ENCODE measurements around the gene COL6A3.
A peak's percentile ranks its signal among the peaks of the same experiment; 100 is the strongest.

Gene COL6A3

DNA sequence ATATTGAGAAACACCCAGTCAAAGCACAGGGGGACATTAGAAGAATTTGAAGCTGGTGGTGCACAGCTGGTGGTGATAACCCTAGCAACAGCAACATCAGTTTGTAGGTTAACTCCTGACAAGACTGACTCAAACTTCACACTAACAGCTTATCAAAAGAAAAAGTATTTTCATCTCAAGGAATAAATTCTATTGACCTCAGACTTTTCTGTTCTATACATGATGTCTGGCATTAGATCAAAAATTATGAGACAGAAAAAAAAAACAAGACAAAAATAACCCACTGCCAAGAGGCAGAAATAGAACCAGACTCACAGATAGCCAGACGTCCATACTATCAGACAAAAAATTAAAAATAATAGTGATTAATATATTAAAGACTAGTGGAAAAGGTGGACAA is 126.1 kb downstream of the COL6A3 start:
- no peaks in the 10 kb centered on the region for H3K36me3 ChIP-seq (ENCODE audit: control insufficient read depth in 5 of 5, insufficient read depth in 5 of 5, low read length in 5 of 5)
- H3K27ac ChIP-seq (ENCODE audit: low read depth, low read length) = no peak overlapping the region
- no peak overlapping the region for H3K9ac ChIP-seq (ENCODE audit: low read length in 5 of 5)
- peaks cover 0 to 26% (median 20%) of the 10 kb centered on the region in 5 donors for H3K4me1 ChIP-seq (ENCODE audit: control insufficient read depth in 5 of 5, insufficient read depth in 5 of 5, low read length in 5 of 5)
- H3K4me3 ChIP-seq (ENCODE audit: low read depth in 1 of 5, low read length in 5 of 5) = no peak overlapping the region
- H3K9me3 ChIP-seq (ENCODE audit: control insufficient read depth in 5 of 5, low read length in 5 of 5) = peaks cover 0 to 4% (median 0%) of the 10 kb centered on the region in 5 donors
- no peaks in the 10 kb centered on the region for H3K27me3 ChIP-seq (ENCODE audit: control insufficient read depth in 5 of 5, insufficient read depth in 4 of 5, low read length in 5 of 5)

DNA sequence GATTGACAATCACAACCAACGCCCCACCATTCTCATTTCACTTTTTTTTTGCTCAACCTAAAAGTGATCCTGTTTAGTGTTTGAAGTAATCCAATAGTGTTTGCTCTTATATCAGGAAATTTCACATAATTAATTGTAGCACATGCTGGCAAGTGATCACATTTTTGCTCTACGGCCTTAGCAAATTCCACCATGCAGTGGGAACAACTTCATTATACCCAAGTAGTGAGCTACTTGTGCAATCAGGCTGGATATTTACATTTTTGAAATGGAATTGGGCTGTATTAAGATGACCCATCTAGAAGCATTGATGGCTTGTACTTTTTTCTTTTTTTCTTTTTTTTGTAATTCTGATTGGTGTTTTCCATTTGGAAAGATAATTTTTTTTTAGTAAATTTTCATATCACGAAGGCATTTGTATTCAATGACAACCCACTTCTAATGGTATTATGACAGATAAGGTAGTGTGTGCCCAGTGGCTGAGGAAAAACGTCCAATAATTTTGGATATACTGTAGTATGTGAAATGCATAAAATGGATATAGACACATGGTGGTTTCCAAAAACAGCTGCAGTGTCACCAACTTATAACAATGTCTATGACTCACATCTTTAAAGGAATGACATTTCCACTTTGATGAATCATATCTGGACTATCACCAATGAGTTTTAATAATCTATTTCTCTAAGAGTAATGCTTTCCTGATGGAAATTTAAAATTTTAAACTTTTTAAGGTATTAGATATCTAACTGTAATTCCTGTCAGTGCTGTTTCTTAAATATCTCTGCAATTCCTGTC is 130.6 kb downstream of the COL6A3 start:
- Histone ChIP-seq H3K4me3 (ENCODE audit: low read depth in 1 of 5, low read length in 5 of 5) (no peak overlapping the region), H3K36me3 (ENCODE audit: control insufficient read depth in 5 of 5, insufficient read depth in 5 of 5, low read length in 5 of 5) (no peaks in the 10 kb centered on the region), H3K27me3 (ENCODE audit: control insufficient read depth in 5 of 5, insufficient read depth in 4 of 5, low read length in 5 of 5) (no peaks in the 10 kb centered on the region), H3K27ac (ENCODE audit: low read depth, low read length) (no peak overlapping the region), H3K4me1 (ENCODE audit: control insufficient read depth in 5 of 5, insufficient read depth in 5 of 5, low read length in 5 of 5) (peaks cover 7 to 32% (median 26%) of the 10 kb centered on the region in 5 donors), H3K9me3 (ENCODE audit: control insufficient read depth in 5 of 5, low read length in 5 of 5) (no peaks in the 10 kb centered on the region), H3K9ac (ENCODE audit: low read length in 5 of 5) (no peak overlapping the region)

DNA sequence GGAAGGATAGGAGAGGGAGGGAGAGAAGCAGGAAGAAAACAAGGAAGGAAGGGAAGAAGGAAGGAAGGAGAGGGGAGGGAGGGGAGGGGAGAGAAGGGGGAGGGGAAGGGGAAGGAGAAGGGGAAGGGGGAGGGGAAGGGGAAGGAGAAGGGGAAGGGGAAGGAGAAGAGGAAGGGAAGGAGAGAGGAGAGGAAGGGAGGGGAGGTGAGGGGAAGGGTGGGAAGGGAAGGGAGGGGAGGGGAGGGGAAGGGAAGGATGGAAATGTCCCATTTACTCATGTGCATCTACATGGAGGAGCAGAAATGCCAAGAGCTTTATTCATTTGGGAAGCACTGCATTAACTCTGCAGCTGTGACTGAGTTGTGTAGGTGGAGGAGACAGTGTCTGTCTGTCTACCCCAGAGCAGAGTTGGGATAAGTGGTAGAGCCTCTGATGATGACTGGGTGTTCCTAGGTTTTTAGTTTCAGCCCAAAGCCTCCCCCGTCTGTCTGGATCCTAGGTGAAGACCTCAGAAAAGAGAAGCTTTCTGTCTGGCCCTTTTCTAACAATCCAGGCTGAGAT is 131.3 kb downstream of the COL6A3 start:
- Histone ChIP-seq H3K9me3 (ENCODE audit: control insufficient read depth in 5 of 5, low read length in 5 of 5) (no peaks in the 10 kb centered on the region), H3K27me3 (ENCODE audit: control insufficient read depth in 5 of 5, insufficient read depth in 4 of 5, low read length in 5 of 5) (no peaks in the 10 kb centered on the region), H3K4me1 (ENCODE audit: control insufficient read depth in 5 of 5, insufficient read depth in 5 of 5, low read length in 5 of 5) (peaks cover 7 to 34% (median 31%) of the 10 kb centered on the region in 5 donors), H3K36me3 (ENCODE audit: control insufficient read depth in 5 of 5, insufficient read depth in 5 of 5, low read length in 5 of 5) (no peaks in the 10 kb centered on the region), H3K27ac (ENCODE audit: low read depth, low read length) (no peak overlapping the region), H3K4me3 (ENCODE audit: low read depth in 1 of 5, low read length in 5 of 5) (no peak overlapping the region), H3K9ac (ENCODE audit: low read length in 5 of 5) (no peak overlapping the region)

DNA sequence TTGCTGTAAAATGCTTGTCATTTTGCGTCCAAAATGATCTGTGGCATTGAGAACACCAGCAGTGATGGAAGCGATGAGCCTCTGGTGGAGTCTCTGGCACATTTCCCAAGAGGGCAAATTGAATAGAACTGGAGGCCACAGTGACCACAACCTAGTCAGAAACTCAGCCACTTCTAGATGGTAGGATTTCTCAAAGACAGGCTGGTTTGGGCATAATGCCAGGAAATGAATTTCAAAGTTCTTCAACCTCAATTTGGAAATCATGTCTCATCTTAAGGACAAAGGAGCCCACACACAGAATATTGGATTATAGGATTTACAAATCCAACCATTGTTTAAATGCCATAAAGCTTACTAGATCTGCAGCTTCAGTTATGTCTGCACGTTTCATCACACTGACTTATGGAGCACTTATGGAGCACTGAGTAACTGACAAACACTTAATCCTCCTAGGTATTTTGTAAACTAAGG is 132.1 kb downstream of the COL6A3 start:
- Histone ChIP-seq H3K9ac (ENCODE audit: low read length in 5 of 5) (no peak overlapping the region), H3K9me3 (ENCODE audit: control insufficient read depth in 5 of 5, low read length in 5 of 5) (no peaks in the 10 kb centered on the region), H3K4me3 (ENCODE audit: low read depth in 1 of 5, low read length in 5 of 5) (no peak overlapping the region), H3K36me3 (ENCODE audit: control insufficient read depth in 5 of 5, insufficient read depth in 5 of 5, low read length in 5 of 5) (no peaks in the 10 kb centered on the region), H3K27me3 (ENCODE audit: control insufficient read depth in 5 of 5, insufficient read depth in 4 of 5, low read length in 5 of 5) (no peaks in the 10 kb centered on the region), H3K4me1 (ENCODE audit: control insufficient read depth in 5 of 5, insufficient read depth in 5 of 5, low read length in 5 of 5) (peaks cover 7 to 34% (median 31%) of the 10 kb centered on the region in 5 donors), H3K27ac (ENCODE audit: low read depth, low read length) (peak overlapping the region; percentile 38)

DNA sequence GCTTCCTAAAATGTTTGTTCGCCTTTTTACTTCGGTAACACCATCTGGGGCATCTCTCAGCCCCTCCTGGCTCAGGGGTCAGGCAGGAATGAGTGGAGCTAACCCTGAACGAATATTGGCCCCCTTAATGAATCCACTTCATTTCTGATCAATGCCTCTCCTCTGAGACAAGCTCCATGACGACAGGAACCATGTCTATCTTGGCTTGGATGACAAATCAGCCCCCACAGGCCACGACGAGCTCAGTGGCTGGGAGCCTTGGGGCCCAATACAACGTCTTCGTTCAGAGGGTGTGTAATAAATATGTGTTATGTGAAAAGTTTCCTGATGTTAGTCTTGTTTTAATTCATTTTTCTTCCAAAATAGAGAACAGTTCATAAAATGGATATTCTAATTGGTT is 133.0 kb downstream of the COL6A3 start:
- H3K36me3 ChIP-seq (ENCODE audit: control insufficient read depth in 5 of 5, insufficient read depth in 5 of 5, low read length in 5 of 5) = no peaks in the 10 kb centered on the region
- peaks cover 7 to 34% (median 30%) of the 10 kb centered on the region in 5 donors for H3K4me1 ChIP-seq (ENCODE audit: control insufficient read depth in 5 of 5, insufficient read depth in 5 of 5, low read length in 5 of 5)
- no peak overlapping the region for H3K4me3 ChIP-seq (ENCODE audit: low read depth in 1 of 5, low read length in 5 of 5)
- H3K9ac ChIP-seq (ENCODE audit: low read length in 5 of 5) = no peak overlapping the region
- H3K27ac ChIP-seq (ENCODE audit: low read depth, low read length) = peak overlapping the region; percentile 38
- no peaks in the 10 kb centered on the region for H3K9me3 ChIP-seq (ENCODE audit: control insufficient read depth in 5 of 5, low read length in 5 of 5)
- no peaks in the 10 kb centered on the region for H3K27me3 ChIP-seq (ENCODE audit: control insufficient read depth in 5 of 5, insufficient read depth in 4 of 5, low read length in 5 of 5)

DNA sequence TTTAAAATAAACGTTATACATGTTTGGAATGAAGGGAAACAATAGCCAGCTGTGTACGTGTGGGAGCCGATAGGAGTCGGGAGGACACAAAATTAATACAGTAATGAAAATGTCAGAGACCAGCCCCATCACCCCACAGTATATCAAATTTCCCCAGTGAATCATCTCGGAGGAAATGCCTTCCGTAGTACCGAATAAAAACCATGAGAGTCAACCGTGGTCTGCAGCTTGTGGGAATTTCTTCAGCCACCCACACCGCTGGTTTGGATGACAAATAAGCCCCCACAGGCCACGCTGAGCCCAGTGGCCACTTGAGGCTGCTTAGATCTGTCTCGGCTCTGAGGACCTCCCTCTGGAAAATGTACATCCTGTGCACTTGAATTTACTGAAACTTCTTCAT is 133.7 kb downstream of the COL6A3 start:
- H3K9me3 ChIP-seq (ENCODE audit: control insufficient read depth in 5 of 5, low read length in 5 of 5) = no peaks in the 10 kb centered on the region
- H3K27me3 ChIP-seq (ENCODE audit: control insufficient read depth in 5 of 5, insufficient read depth in 4 of 5, low read length in 5 of 5) = no peaks in the 10 kb centered on the region
- H3K36me3 ChIP-seq (ENCODE audit: control insufficient read depth in 5 of 5, insufficient read depth in 5 of 5, low read length in 5 of 5) = no peaks in the 10 kb centered on the region
- no peak overlapping the region for H3K4me3 ChIP-seq (ENCODE audit: low read depth in 1 of 5, low read length in 5 of 5)
- peak overlapping the region; percentile 84 for H3K27ac ChIP-seq (ENCODE audit: low read depth, low read length)
- no peak overlapping the region for H3K9ac ChIP-seq (ENCODE audit: low read length in 5 of 5)
- peaks cover 7 to 34% (median 27%) of the 10 kb centered on the region in 5 donors for H3K4me1 ChIP-seq (ENCODE audit: control insufficient read depth in 5 of 5, insufficient read depth in 5 of 5, low read length in 5 of 5)

DNA sequence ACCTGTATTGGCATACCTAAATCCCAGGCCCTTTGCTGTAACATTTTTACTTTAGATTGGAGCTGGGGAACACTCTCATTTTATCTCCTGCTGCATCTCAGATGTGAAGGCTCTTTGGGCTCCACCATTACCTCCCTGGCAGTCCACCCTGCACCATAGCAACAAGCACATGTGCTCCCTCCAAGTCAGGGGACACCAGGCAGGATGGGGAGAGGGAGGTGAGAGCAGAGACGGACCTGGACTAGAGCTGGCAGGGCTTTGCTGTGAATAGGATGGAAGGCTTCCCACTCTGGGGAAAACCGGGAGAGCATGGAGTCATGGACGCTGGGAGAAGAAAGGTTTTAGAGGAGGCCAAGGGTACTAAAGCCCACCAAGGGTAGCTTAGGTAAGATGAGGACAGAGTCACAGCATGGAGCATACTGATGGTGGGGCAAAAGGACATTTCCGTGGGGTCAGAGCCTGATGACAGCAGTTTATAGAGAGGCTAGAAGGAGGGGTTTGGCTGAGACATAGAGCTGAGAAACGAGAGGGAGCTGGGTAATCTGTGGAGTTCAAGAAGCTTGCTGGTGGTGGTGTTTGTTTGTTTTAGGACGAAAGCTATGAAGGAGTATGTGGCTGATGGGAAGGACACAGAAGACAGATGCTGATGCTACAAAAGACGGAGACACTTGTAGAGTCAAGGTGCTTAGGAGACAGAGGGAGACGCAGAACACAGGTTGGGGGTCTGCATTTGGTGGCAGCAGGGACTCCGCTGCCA is 134.8 kb downstream of the COL6A3 start:
- peak overlapping the region; percentile 84 for H3K27ac ChIP-seq (ENCODE audit: low read depth, low read length)
- no peaks in the 10 kb centered on the region for H3K36me3 ChIP-seq (ENCODE audit: control insufficient read depth in 5 of 5, insufficient read depth in 5 of 5, low read length in 5 of 5)
- H3K4me3 ChIP-seq (ENCODE audit: low read depth in 1 of 5, low read length in 5 of 5) = no peak overlapping the region
- no peaks in the 10 kb centered on the region for H3K27me3 ChIP-seq (ENCODE audit: control insufficient read depth in 5 of 5, insufficient read depth in 4 of 5, low read length in 5 of 5)
- peak overlapping the region in 1 of 5 donors; percentile 53 for H3K9ac ChIP-seq (ENCODE audit: low read length in 5 of 5)
- H3K4me1 ChIP-seq (ENCODE audit: control insufficient read depth in 5 of 5, insufficient read depth in 5 of 5, low read length in 5 of 5) = peaks cover 7 to 34% (median 27%) of the 10 kb centered on the region in 5 donors
- H3K9me3 ChIP-seq (ENCODE audit: control insufficient read depth in 5 of 5, low read length in 5 of 5) = no peaks in the 10 kb centered on the region

DNA sequence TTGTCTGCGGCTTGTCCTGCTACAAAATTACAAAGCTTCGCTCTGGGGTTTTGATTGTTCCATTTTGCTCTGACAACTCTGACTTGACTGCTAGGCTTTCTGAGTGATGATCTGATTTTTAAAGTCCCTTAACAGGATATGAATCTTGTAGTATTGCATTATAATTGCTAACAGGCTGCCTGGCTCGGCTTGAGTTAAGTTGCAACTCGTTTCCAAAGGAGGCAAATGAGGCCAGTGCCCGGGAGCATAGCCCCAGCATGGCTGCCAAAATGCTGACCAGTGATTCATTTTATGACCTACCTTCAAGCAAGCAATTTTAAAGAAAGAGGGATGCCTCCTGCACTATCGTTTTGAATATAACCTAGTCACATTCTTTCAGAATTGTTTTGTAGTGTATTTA is 135.4 kb downstream of the COL6A3 start:
- Histone ChIP-seq H3K9me3 (ENCODE audit: control insufficient read depth in 5 of 5, low read length in 5 of 5) (no peaks in the 10 kb centered on the region), H3K9ac (ENCODE audit: low read length in 5 of 5) (peak overlapping the region in 1 of 5 donors; percentile 53), H3K36me3 (ENCODE audit: control insufficient read depth in 5 of 5, insufficient read depth in 5 of 5, low read length in 5 of 5) (no peaks in the 10 kb centered on the region), H3K4me3 (ENCODE audit: low read depth in 1 of 5, low read length in 5 of 5) (peak overlapping the region; percentile 28 to 59 (median 33)), H3K27me3 (ENCODE audit: control insufficient read depth in 5 of 5, insufficient read depth in 4 of 5, low read length in 5 of 5) (no peaks in the 10 kb centered on the region), H3K27ac (ENCODE audit: low read depth, low read length) (peak overlapping the region; percentile 84), H3K4me1 (ENCODE audit: control insufficient read depth in 5 of 5, insufficient read depth in 5 of 5, low read length in 5 of 5) (peaks cover 7 to 34% (median 27%) of the 10 kb centered on the region in 5 donors)

DNA sequence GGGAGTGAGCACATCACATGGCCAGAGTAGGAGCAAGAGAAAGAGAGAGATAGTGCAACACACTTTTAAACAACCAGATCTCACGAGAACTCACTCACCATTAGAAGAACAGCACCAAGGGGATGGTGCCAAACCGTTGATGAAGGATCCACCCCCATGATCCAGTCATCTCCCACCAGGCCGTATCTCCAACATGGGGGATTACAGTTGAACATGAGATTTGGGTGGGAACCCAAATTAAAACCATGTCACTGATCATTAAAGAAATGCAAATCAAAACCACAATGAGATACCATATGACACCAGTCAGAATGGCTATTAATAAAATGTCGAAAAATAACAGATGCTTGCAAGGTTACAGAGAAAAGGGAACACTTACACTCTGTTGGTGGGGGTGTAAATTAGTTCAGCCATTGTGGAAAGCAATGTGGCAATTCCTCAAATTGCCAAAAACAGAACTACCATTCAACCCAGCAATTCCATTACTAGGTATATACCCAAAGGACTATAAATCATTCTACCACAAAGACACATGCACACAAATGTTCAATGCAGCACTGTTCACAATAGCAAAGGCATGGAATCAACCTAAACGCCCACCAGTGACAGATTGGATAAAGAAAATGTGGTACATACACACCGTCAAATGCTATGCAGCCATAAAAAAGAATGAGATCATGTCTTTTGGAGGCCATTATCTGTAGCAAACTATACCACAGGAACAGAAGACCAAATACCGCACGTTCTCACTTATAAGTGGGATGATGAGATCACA is 137.1 kb downstream of the COL6A3 start:
- H3K27me3 ChIP-seq (ENCODE audit: control insufficient read depth in 5 of 5, insufficient read depth in 4 of 5, low read length in 5 of 5) = no peaks in the 10 kb centered on the region
- no peaks in the 10 kb centered on the region for H3K9me3 ChIP-seq (ENCODE audit: control insufficient read depth in 5 of 5, low read length in 5 of 5)
- H3K4me3 ChIP-seq (ENCODE audit: low read depth in 1 of 5, low read length in 5 of 5) = peak overlapping the region in 1 of 5 donors; percentile 1
- H3K4me1 ChIP-seq (ENCODE audit: control insufficient read depth in 5 of 5, insufficient read depth in 5 of 5, low read length in 5 of 5) = peaks cover 7 to 29% (median 27%) of the 10 kb centered on the region in 5 donors
- no peak overlapping the region for H3K9ac ChIP-seq (ENCODE audit: low read length in 5 of 5)
- no peaks in the 10 kb centered on the region for H3K36me3 ChIP-seq (ENCODE audit: control insufficient read depth in 5 of 5, insufficient read depth in 5 of 5, low read length in 5 of 5)
- H3K27ac ChIP-seq (ENCODE audit: low read depth, low read length) = no peak overlapping the region
